Ovary (tissue), 3 donors: Measurements from ENCODE around the gene CCNQ.

Source experiments
- EP300 ChIP-seq: sonication (generic); formaldehyde crosslinking; IDR thresholded peaks from one replicate; pipeline ENCODE4 v1.6.1; 2017; ENCODE audit warnings: antibody characterized with exemption
- POLR2A ChIP-seq: fragments of 450-650 bp; IDR thresholded peaks from one replicate; pipeline ENCODE4 v1.6.1; 2017; ENCODE audit warnings: antibody characterized with exemption, mild to moderate bottlenecking, moderate library complexity
- TF ChIP-seq, protein P1 (sequence below), 3 donors: fragments of 450-650 bp in 2 of 3; fragments of 200-600 bp in 1 of 3; IDR thresholded peaks; one replicate each; pipeline versions ENCODE4 v1.5.1 to v1.8.0; 2016 to 2022; ENCODE audit warnings: antibody characterized with exemption in 3 of 3, mild to moderate bottlenecking in 1 of 3
- donor health status: DM: no; HTN: no; CAD: no.

DNA sequence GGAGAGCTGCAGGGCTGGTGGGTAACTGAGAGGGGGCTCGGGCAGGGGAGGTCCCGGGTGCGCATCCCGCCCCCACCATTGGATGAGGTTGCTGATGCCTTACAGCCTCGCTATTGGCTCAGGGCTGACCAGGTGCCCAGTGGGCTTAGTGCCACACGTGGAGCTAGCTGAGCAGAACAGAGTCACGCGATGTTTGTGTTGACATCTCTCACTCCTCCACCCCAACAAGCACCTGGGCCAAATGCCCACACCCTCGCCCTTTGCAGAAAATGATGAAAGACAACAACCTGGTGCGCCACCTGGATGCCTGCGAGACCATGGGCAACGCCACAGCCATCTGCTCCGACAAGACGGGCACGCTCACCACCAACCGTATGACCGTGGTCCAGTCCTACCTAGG, 49.7 kb downstream of the CCNQ start:
- TF ChIP-seq EP300 (no peak), POLR2A (no peak)
- TF ChIP-seq, protein P1, sequence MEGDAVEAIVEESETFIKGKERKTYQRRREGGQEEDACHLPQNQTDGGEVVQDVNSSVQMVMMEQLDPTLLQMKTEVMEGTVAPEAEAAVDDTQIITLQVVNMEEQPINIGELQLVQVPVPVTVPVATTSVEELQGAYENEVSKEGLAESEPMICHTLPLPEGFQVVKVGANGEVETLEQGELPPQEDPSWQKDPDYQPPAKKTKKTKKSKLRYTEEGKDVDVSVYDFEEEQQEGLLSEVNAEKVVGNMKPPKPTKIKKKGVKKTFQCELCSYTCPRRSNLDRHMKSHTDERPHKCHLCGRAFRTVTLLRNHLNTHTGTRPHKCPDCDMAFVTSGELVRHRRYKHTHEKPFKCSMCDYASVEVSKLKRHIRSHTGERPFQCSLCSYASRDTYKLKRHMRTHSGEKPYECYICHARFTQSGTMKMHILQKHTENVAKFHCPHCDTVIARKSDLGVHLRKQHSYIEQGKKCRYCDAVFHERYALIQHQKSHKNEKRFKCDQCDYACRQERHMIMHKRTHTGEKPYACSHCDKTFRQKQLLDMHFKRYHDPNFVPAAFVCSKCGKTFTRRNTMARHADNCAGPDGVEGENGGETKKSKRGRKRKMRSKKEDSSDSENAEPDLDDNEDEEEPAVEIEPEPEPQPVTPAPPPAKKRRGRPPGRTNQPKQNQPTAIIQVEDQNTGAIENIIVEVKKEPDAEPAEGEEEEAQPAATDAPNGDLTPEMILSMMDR (IDR thresholded peaks at IDR 0.05) = no peak
